WI38 (cell line): ENCODE results near the gene COL4A1.

Source experiments
- H3K4me3 ChIP-seq: 2 replicates; pipeline ENCODE4 v1.5.1; 2011; ENCODE audit warnings: low read depth, mild to moderate bottlenecking, control low read depth, low read length
- TF ChIP-seq, protein P1 (sequence below): IDR thresholded peaks from 2 replicates; pipeline ENCODE4 v1.5.1; 2012; ENCODE audit warnings: low read depth, mild to moderate bottlenecking, control low read depth, low read length

Gene COL4A1

DNA sequence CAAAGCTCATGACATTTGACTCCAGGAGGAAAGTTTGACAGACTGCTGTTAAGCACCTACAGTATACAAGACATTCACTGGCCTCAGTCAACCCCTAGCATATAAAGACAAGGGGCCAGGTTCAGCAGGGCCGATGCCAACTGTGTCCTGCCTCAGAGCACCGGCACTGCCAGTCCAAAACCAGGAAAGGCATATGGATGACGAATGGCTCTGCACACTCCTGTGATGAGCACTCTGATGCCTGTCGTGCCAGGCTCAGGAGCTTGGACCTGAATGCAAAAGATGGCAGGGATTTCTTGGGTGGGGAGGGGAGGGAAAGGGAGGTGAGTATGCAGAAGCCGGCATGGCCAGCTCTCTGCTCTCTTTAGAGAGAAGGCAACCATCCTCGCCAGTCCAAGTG lies 38.9 kb downstream of the COL4A1 start:
- TF ChIP-seq, protein P1, sequence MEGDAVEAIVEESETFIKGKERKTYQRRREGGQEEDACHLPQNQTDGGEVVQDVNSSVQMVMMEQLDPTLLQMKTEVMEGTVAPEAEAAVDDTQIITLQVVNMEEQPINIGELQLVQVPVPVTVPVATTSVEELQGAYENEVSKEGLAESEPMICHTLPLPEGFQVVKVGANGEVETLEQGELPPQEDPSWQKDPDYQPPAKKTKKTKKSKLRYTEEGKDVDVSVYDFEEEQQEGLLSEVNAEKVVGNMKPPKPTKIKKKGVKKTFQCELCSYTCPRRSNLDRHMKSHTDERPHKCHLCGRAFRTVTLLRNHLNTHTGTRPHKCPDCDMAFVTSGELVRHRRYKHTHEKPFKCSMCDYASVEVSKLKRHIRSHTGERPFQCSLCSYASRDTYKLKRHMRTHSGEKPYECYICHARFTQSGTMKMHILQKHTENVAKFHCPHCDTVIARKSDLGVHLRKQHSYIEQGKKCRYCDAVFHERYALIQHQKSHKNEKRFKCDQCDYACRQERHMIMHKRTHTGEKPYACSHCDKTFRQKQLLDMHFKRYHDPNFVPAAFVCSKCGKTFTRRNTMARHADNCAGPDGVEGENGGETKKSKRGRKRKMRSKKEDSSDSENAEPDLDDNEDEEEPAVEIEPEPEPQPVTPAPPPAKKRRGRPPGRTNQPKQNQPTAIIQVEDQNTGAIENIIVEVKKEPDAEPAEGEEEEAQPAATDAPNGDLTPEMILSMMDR = no peak

GRCh38 chr13:110266983-110267382 lies 40.0 kb downstream of the COL4A1 start:
- H3K4me3 ChIP-seq = no peak overlapping the region
- TF ChIP-seq, protein P1 = no peak

More for the DNA sequence above, 38.9 kb downstream of the COL4A1 start:
- H3K4me3 ChIP-seq = no peak overlapping the region

DNA sequence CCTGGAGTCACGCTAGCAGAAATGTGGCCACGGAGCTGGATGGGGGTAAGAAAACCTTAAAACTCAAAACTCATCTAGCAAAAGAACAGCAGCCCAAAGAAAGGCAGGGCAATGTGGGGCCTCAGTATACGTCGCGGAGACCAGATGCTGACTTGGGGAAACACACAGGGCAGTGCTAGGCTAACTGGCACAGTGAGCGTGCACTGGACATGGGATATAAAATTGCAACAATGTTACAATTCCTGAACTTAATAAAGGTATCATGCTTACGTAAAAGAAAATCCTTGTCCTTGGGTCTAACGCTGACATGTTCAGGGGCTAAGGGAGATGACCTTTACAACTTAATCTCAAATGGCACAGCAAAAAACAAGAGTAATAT lies 40.5 kb downstream of the COL4A1 start:
- no peak overlapping the region for H3K4me3 ChIP-seq
- TF ChIP-seq, protein P1 = no peak

DNA sequence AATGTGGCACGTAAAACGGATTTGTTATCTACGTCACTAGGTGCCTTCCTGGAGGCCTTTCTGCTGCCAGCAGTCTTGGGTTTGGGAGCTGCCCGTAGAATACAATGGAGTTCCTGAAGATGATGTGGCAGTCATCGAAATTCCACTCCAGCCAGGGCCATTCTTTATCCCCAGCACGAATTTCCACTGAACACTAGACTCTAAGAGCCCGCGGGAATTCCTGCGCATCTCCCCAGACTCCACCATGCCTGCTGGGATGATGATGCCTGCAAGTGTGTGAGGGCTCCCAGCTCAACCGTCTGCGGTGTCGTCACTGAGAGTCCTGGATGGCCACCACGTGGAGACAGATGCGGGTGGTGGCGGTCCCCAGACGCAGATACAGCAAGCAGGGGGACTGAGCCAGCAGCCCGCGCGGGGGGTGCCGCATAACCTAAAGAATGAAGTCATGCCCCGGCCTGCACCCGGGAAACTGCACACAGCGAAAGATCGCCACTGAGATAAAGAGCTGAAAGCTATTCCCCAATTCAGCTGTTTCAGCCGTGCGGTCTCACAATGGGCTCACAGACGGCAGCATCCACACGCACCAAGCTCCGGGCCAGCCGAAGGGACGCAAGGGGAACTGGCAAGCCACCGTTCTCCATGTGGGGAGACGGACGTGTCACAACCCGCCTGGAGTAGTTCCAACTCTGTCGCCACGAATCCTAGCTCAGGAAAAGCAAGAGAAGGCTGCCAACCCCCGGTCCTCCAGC lies 41.1 kb downstream of the COL4A1 start:
- TF ChIP-seq, protein P1 = no peak
- no peak overlapping the region for H3K4me3 ChIP-seq

- TF ChIP-seq, protein P1 = no peak
- H3K4me3 ChIP-seq = no peak overlapping the region
These were observed 41.6 kb downstream of the COL4A1 start for GRCh38 chr13:110265341-110265681.

- no peak overlapping the region for H3K4me3 ChIP-seq
- TF ChIP-seq, protein P1 = no peak
These were observed 42.2 kb downstream of the COL4A1 start for GRCh38 chr13:110264685-110265275.

DNA sequence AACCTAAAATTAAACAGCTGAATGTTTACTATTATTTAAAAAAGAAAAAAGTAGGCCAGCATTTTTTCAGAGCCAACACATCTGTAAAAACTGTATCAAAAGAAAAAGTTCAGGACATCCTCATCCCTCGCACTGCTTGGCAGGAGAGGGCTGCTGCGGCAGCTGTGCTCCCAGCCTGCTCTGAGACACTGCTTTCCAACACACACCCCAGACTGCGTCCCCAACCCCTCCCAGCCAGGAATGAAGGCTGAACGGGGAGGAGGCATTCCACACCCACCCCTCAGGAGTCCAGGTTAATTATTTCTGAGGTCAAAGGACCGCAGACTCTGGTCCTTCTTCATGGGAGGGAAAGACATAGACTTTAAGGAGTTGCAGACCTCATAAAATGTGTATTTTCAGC lies 43.1 kb downstream of the COL4A1 start:
- TF ChIP-seq, protein P1 = no peak
- no peak overlapping the region for H3K4me3 ChIP-seq
